Panc1 (cell line): ENCODE measurements around the gene DNAAF9. TPM values are rescaled to one million over a fixed set of nuclear protein-coding genes. Genes with fewer than 3 reads are reported as not detected.

ENCODE experiments used
- ATAC-seq: fragments of 200-7000 bp; cut with Tn5 transposase; 2 replicates; pipeline ENCODE4 v1.9.1; 2020; ENCODE audit warnings: mild to moderate bottlenecking, moderate library complexity
- BruUV-seq: library from RNA; stranded (reverse); fragments of 400-500 nt; replicated peaks from 2 replicates; lab custom pipeline; 2021; lab: Mats Ljungman, UMichigan
- CTCF ChIA-PET: fragments of 300-600 bp; sonication (Branson Sonifier 250); formaldehyde crosslinking; loops from one replicate; lab custom pipeline; 2022; ENCODE audit warnings: antibody characterized with exemption; lab: Charles Lee
- POLR2A ChIA-PET: fragments of 300-600 bp; sonication (Branson Sonifier 250); formaldehyde crosslinking; loops from one replicate; lab custom pipeline; 2022; ENCODE audit warnings: antibody characterized with exemption; lab: Charles Lee
- DNase-seq: peaks from one replicate; pipeline ENCODE4 v3.0.0-alpha.2; 2010; ENCODE audit warnings: low read depth, low spot score
- H3K27ac ChIP-seq: 2 replicates; pipeline ENCODE4 v1.5.1; 2011; ENCODE audit warnings: mild to moderate bottlenecking, low read length, inconsistent platforms
- H3K27me3 ChIP-seq: fragments of 200-500 bp; sonication (Bioruptor generic); 2 replicates; pipeline ENCODE4 v1.6.0; 2014; ENCODE audit warnings: low read length, inconsistent platforms; ENCODE audit not compliant: control insufficient read depth, insufficient read depth
- H3K36me3 ChIP-seq: fragments of 200-500 bp; sonication (Bioruptor generic); 2 replicates; pipeline ENCODE4 v1.5.1; 2014; ENCODE audit warnings: inconsistent platforms, mild to moderate bottlenecking, low read length, moderate library complexity; ENCODE audit not compliant: control insufficient read depth, insufficient read depth
- H3K4me1 ChIP-seq: 2 replicates; pipeline ENCODE4 v1.5.1; 2011; ENCODE audit warnings: inconsistent platforms, mild to moderate bottlenecking, low read length, moderate library complexity; ENCODE audit not compliant: control insufficient read depth, insufficient read depth
- H3K4me3 ChIP-seq, 2 experiments: 2 replicates each; pipeline ENCODE4 v1.5.1; 2011 to 2012; ENCODE audit warnings: low read depth in 2 of 2, low read length in 2 of 2, mild to moderate bottlenecking in 2 of 2, inconsistent platforms in 1 of 2, moderate library complexity in 1 of 2
- H3K9me3 ChIP-seq: fragments of 200-500 bp; sonication (Bioruptor generic); 2 replicates; pipeline ENCODE4 v1.5.1; 2014; ENCODE audit warnings: low read depth, mild to moderate bottlenecking, inconsistent platforms, low read length, moderate library complexity; ENCODE audit not compliant: control insufficient read depth, insufficient read depth
- CTCF ChIP-seq: fragments of 450-650 bp; IDR thresholded peaks from 2 replicates; pipeline ENCODE4 v1.5.1; 2017; ENCODE audit warnings: mild to moderate bottlenecking
- POLR2AphosphoS5 ChIP-seq: IDR thresholded peaks from 2 replicates; pipeline ENCODE4 v1.6.1; 2012; ENCODE audit warnings: mild to moderate bottlenecking, low read depth, low read length, moderate library complexity
- REST ChIP-seq, 2 experiments: IDR thresholded peaks; 2 replicates each; pipeline ENCODE4 v1.6.1; 2011 to 2012; ENCODE audit warnings: low read depth in 2 of 2, control low read depth in 1 of 2, low read length in 1 of 2, mild to moderate bottlenecking in 1 of 2, moderate library complexity in 1 of 2; ENCODE audit not compliant: insufficient read depth in 1 of 2
- SIN3A ChIP-seq: IDR thresholded peaks from 2 replicates; pipeline ENCODE4 v1.6.1; 2012; ENCODE audit warnings: low read depth, mild to moderate bottlenecking, low read length, moderate library complexity, borderline replicate concordance; ENCODE audit not compliant: insufficient read depth
- TCF7L2 ChIP-seq: IDR thresholded peaks from 2 replicates; pipeline ENCODE4 v1.6.1; 2011; ENCODE audit warnings: mild to moderate bottlenecking, low read depth, low read length, inconsistent platforms
- in situ Hi-C: cut with HindIII; loops from 2 replicates; pipeline ENCODE4 v1.10.0; 2016; ENCODE audit warnings: low sequenced_read_pairs, low pct_unique_long_range_greater_than_20kb
- intact Hi-C: fragments of 100-400 bp; cut with micrococcal nuclease; formaldehyde crosslinking; loops from one replicate; pipeline ENCODE4 v1.10.0; 2022; ENCODE audit not compliant: unreplicated experiment
- total RNA-seq: library from RNA; stranded (reverse); gene quantifications from one replicate; pipeline ENCODE4 v1.2.1, GENCODE V29; 2021; ENCODE audit not compliant: unreplicated experiment

The DNAAF9 gene
- total RNA-seq, 1 experiment from 2014 or later: 7.4 TPM

- Histone ChIP-seq H3K27me3 (no peaks in the 10 kb centered on the region), H3K27ac (no peak overlapping the region), H3K4me1 (no peaks in the 10 kb centered on the region), H3K36me3 (no peaks in the 10 kb centered on the region), H3K9me3 (no peaks in the 10 kb centered on the region), H3K4me3 (no peak overlapping the region)
- no peak for ATAC-seq
- no TSS peak for BruUV-seq
- DNase-seq: no peak
- ChIA-PET POLR2A (no interaction called here), CTCF (no interaction called here)
- intact Hi-C loops: no loop called here
- in situ Hi-C loops: no loop called here
- TF ChIP-seq POLR2AphosphoS5: no peak
- no peak for TF ChIP-seq TCF7L2
- no peak for TF ChIP-seq SIN3A
- no peak for TF ChIP-seq CTCF
- no peak for TF ChIP-seq REST (IDR thresholded peaks at IDR 0.05; ENCODE audit: insufficient read depth in 1 of 2, low read depth in 2 of 2, low read length in 1 of 2)
These were observed 46.7 kb downstream of the DNAAF9 start for GRCh38 chr20:3360752-3361151.

- no peaks in the 10 kb centered on the region for H3K36me3 ChIP-seq
- POLR2A ChIA-PET: no interaction called here
- no peaks in the 10 kb centered on the region for H3K27me3 ChIP-seq
- no peak for DNase-seq
- H3K27ac ChIP-seq: no peak overlapping the region
- no peak for ATAC-seq
- CTCF ChIA-PET: interaction anchor here (0.6 kb wide), 2 partner anchors 13 to 48 kb away, joined by 3 read pairs; no protein-coding TSS in a partner anchor
- H3K4me3 ChIP-seq: no peak overlapping the region
- in situ Hi-C loops: no loop called here
- TF ChIP-seq POLR2AphosphoS5: no peak
- no peak for TF ChIP-seq SIN3A
- TF ChIP-seq REST (IDR thresholded peaks at IDR 0.05; ENCODE audit: insufficient read depth in 1 of 2, low read depth in 2 of 2, low read length in 1 of 2): no peak
- TF ChIP-seq CTCF: peak; percentile 35
- no peak for TF ChIP-seq TCF7L2
- no peaks in the 10 kb centered on the region for H3K9me3 ChIP-seq
- no peaks in the 10 kb centered on the region for H3K4me1 ChIP-seq
- intact Hi-C loops: no loop called here
- BruUV-seq: no TSS peak
These were observed 48.7 kb downstream of the DNAAF9 start for GRCh38 chr20:3358676-3359340.
